ENCODE data around the gene SHFL.

SHFL gene

GRCh38 chr19:10107817-10108367, 21.8 kb downstream of the SHFL start:
- TF ChIP-seq RARB (CRISPR knock-in tag; IDR thresholded peaks at IDR 0.05) (no peak), POU6F1 (CRISPR knock-in tag; IDR thresholded peaks at IDR 0.05; ENCODE audit: borderline replicate concordance, low read depth) (no peak), ESRRG (CRISPR knock-in tag; IDR thresholded peaks at IDR 0.05) (no peak), ZNF70 (CRISPR knock-in tag; IDR thresholded peaks at IDR 0.05) (no peak), OSR1 (CRISPR knock-in tag; IDR thresholded peaks at IDR 0.05) (no peak), TOX (CRISPR knock-in tag; IDR thresholded peaks at IDR 0.05; ENCODE audit: borderline replicate concordance) (no peak), PATZ1 (CRISPR knock-in tag; IDR thresholded peaks at IDR 0.05; ENCODE audit: borderline replicate concordance) (no peak), ZC3H10 (CRISPR knock-in tag; IDR thresholded peaks at IDR 0.05) (no peak), TSHZ2 (CRISPR knock-in tag; IDR thresholded peaks at IDR 0.05) (no peak), SNAI2 (CRISPR knock-in tag; IDR thresholded peaks at IDR 0.05) (no peak), TCF4 (CRISPR knock-in tag; IDR thresholded peaks at IDR 0.05; ENCODE audit: borderline replicate concordance) (no peak), PPARA (CRISPR knock-in tag; IDR thresholded peaks at IDR 0.05; ENCODE audit: borderline replicate concordance) (no peak), ZNF8 (CRISPR knock-in tag; IDR thresholded peaks at IDR 0.05) (no peak), ZFP30 (CRISPR knock-in tag; IDR thresholded peaks at IDR 0.05) (no peak), GLIS3 (CRISPR knock-in tag; IDR thresholded peaks at IDR 0.05) (no peak)
- no peak for ATAC-seq

GRCh38 chr19:10109528-10109927, 23.4 kb downstream of the SHFL start:
- TF ChIP-seq POU6F1 (CRISPR knock-in tag; IDR thresholded peaks at IDR 0.05; ENCODE audit: borderline replicate concordance, low read depth) (no peak), PPARA (CRISPR knock-in tag; IDR thresholded peaks at IDR 0.05; ENCODE audit: borderline replicate concordance) (no peak), ZFP3 (CRISPR knock-in tag; IDR thresholded peaks at IDR 0.05) (no peak), ZNF8 (CRISPR knock-in tag; IDR thresholded peaks at IDR 0.05) (no peak), ZC3H10 (CRISPR knock-in tag; IDR thresholded peaks at IDR 0.05) (no peak), CREB5 (CRISPR knock-in tag; IDR thresholded peaks at IDR 0.05; ENCODE audit: low read depth) (no peak), RARB (CRISPR knock-in tag; IDR thresholded peaks at IDR 0.05) (no peak), TCF4 (CRISPR knock-in tag; IDR thresholded peaks at IDR 0.05; ENCODE audit: borderline replicate concordance) (no peak), ESRRG (CRISPR knock-in tag; IDR thresholded peaks at IDR 0.05) (no peak), TOX (CRISPR knock-in tag; IDR thresholded peaks at IDR 0.05; ENCODE audit: borderline replicate concordance) (no peak), ZNF565 (CRISPR knock-in tag; conservative IDR thresholded peaks at IDR 0.05; ENCODE audit: low read depth) (no peak), BACH2 (CRISPR knock-in tag; IDR thresholded peaks at IDR 0.05; ENCODE audit: borderline replicate concordance) (no peak), OSR1 (CRISPR knock-in tag; IDR thresholded peaks at IDR 0.05) (no peak), ZFP30 (CRISPR knock-in tag; IDR thresholded peaks at IDR 0.05) (no peak), GLIS3 (CRISPR knock-in tag; IDR thresholded peaks at IDR 0.05) (no peak), CSRNP3 (CRISPR knock-in tag; IDR thresholded peaks at IDR 0.05) (no peak)
- ATAC-seq: no peak
